HEK293 (cell line): ENCODE results near the gene DAP.

Source experiments
- CTCF ChIA-PET: fragments of 350-600 bp; formaldehyde crosslinking; extraction: SDS; loops from one replicate; lab custom pipeline; 2021; ENCODE audit warnings: antibody characterized with exemption; lab: Yijun Ruan, JAX
- POLR2A ChIA-PET: fragments of 300-600 bp; formaldehyde crosslinking; extraction: SDS; loops from one replicate; lab custom pipeline; 2020; ENCODE audit warnings: antibody characterized with exemption, inconsistent platforms; lab: Yijun Ruan, JAX
- H3K27ac ChIP-seq: fragments of 200-500 bp; sonication (Bioruptor generic); 2 replicates; pipeline ENCODE4 v1.5.1; 2014; ENCODE audit warnings: low read depth, low read length, control low read depth, inconsistent platforms; ENCODE audit errors: extremely low read depth
- H3K36me3 ChIP-seq, 2 experiments: fragments of 200-500 bp in 1 of 2; sonication (Bioruptor generic) in 1 of 2; 1 replicate in 1 of 2; 2 replicates in 1 of 2; pipeline ENCODE4 v1.5.1; 2014 to 2017; ENCODE audit warnings: inconsistent platforms in 2 of 2, low read length in 2 of 2; ENCODE audit not compliant: control insufficient read depth in 2 of 2, insufficient read depth in 1 of 2
- H3K4me1 ChIP-seq: fragments of 200-500 bp; sonication (Bioruptor generic); 2 replicates; pipeline ENCODE4 v1.5.1; 2014; ENCODE audit warnings: mild to moderate bottlenecking, low read length, inconsistent platforms; ENCODE audit not compliant: control insufficient read depth, insufficient read depth
- H3K4me3 ChIP-seq: 2 replicates; pipeline ENCODE4 v1.5.1; 2011; ENCODE audit warnings: low read depth, mild to moderate bottlenecking, control low read depth, low read length, moderate library complexity
- H3K9me3 ChIP-seq: fragments of 200-500 bp; sonication (Bioruptor generic); 2 replicates; pipeline ENCODE4 v1.5.1; 2014; ENCODE audit warnings: low read depth, low read length, inconsistent platforms; ENCODE audit not compliant: control insufficient read depth, insufficient read depth
- BCL11B ChIP-seq: fragments of 450-650 bp; formaldehyde crosslinking; IDR thresholded peaks from 2 replicates; pipeline ENCODE4 v1.5.1; 2016; ENCODE audit warnings: low read depth, missing biosample characterization, missing genetic modification characterization
- IKZF3 ChIP-seq: fragments of 450-650 bp; IDR thresholded peaks from 2 replicates; pipeline ENCODE4 v1.5.0; 2018; ENCODE audit warnings: missing biosample characterization, mild to moderate bottlenecking, missing genetic modification characterization, moderate library complexity
- KLF7 ChIP-seq: fragments of 450-650 bp; formaldehyde crosslinking; IDR thresholded peaks from 2 replicates; pipeline ENCODE4 v1.5.1; 2016; ENCODE audit warnings: missing biosample characterization, missing genetic modification characterization, borderline replicate concordance
- ZBTB8A ChIP-seq: fragments of 450-650 bp; formaldehyde crosslinking; IDR thresholded peaks from 2 replicates; pipeline ENCODE4 v1.5.1; 2016; ENCODE audit warnings: missing biosample characterization, missing genetic modification characterization
- ZEB2 ChIP-seq: fragments of 450-650 bp; formaldehyde crosslinking; IDR thresholded peaks from 2 replicates; pipeline ENCODE4 v1.5.1; 2016; ENCODE audit warnings: missing biosample characterization, missing genetic modification characterization
- ZNF10 ChIP-seq: fragments of 450-650 bp; formaldehyde crosslinking; IDR thresholded peaks from 2 replicates; pipeline ENCODE4 v1.5.1; 2017; ENCODE audit warnings: missing biosample characterization, missing genetic modification characterization
- ZNF24 ChIP-seq: fragments of 450-650 bp; formaldehyde crosslinking; IDR thresholded peaks from 2 replicates; pipeline ENCODE4 v1.5.1; 2016; ENCODE audit warnings: missing biosample characterization, missing genetic modification characterization
- ZNF302 ChIP-seq: fragments of 450-650 bp; formaldehyde crosslinking; IDR thresholded peaks from 2 replicates; pipeline ENCODE4 v1.5.1; 2016; ENCODE audit warnings: missing biosample characterization, missing genetic modification characterization, low read depth
- ZNF501 ChIP-seq: fragments of 450-650 bp; formaldehyde crosslinking; IDR thresholded peaks from 2 replicates; pipeline ENCODE4 v1.5.1; 2016; ENCODE audit warnings: missing biosample characterization, missing genetic modification characterization
- ZNF670 ChIP-seq: fragments of 450-650 bp; formaldehyde crosslinking; IDR thresholded peaks from 2 replicates; pipeline ENCODE4 v1.5.1; 2016; ENCODE audit warnings: missing biosample characterization, missing genetic modification characterization, low read depth
- ZSCAN30 ChIP-seq: fragments of 450-650 bp; IDR thresholded peaks from 2 replicates; pipeline ENCODE4 v1.5.1; 2018; ENCODE audit warnings: missing biosample characterization, mild to moderate bottlenecking, missing genetic modification characterization, moderate library complexity
- TF ChIP-seq, protein P1 (sequence below): fragments of 450-650 bp; formaldehyde crosslinking; IDR thresholded peaks from 2 replicates; pipeline ENCODE4 v1.5.1; 2016; ENCODE audit warnings: missing biosample characterization, missing genetic modification characterization
- TF ChIP-seq, protein P2 (sequence below): fragments of 450-650 bp; formaldehyde crosslinking; optimal IDR thresholded peaks from 2 replicates; pipeline ENCODE3; 2016; ENCODE audit warnings: missing biosample characterization, mild to moderate bottlenecking, missing genetic modification characterization
- TF ChIP-seq, protein P3 (sequence below): fragments of 450-650 bp; formaldehyde crosslinking; IDR thresholded peaks from 2 replicates; pipeline ENCODE4 v1.5.1; 2016; ENCODE audit warnings: missing biosample characterization, missing genetic modification characterization

DAP gene

DNA sequence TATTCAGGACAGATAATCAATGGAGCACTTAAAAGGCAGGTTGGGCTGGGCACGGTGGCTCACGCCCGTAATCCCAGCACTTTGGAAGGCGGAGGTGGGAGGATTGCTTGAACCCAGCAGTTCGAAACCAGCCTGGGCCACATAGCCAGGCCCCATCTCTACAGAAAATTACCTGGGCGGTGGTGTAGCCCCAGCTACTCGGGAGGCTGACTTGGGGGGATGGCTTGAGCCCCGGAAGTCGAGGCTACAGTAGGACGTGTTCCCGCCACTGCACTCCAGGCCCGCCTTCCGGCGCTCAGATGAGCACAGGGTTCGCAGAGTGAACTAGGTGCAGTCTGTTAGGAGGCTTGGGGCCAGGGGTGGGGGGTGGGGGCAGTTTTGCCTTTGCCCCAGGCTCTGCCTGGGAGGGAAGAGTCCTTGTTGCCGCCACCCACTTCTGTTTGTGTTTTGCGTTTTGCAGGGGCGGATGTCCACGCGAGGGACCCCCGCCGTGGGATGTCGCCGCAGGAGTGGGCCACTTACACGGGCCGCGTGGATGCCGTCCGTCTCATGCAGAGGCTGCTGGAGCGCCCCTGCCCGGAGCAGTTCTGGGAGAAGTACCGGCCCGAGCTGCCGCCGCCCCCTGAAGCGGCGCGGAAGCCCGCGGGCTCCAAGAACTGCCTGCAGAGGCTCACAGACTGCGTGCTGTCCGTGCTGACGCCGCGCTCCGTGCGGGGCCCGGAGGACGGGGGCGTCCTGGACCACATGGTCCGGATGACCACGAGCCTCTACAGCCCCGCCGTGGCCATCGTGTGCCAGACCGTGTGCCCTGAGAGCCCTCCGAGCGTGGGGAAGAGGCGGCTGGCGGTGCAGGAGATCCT lies 112.0 kb downstream of the DAP start (continued):
- TF ChIP-seq, protein P1, sequence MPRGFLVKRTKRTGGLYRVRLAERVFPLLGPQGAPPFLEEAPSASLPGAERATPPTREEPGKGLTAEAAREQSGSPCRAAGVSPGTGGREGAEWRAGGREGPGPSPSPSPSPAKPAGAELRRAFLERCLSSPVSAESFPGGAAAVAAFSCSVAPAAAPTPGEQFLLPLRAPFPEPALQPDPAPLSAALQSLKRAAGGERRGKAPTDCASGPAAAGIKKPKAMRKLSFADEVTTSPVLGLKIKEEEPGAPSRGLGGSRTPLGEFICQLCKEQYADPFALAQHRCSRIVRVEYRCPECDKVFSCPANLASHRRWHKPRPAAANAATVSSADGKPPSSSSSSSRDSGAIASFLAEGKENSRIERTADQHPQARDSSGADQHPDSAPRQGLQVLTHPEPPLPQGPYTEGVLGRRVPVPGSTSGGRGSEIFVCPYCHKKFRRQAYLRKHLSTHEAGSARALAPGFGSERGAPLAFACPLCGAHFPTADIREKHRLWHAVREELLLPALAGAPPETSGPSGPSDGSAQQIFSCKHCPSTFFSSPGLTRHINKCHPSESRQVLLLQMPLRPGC (tag by site-specific recombination) = no peak
- TF ChIP-seq KLF7 (tag by site-specific recombination) = no peak
- TF ChIP-seq ZBTB8A (tag by site-specific recombination) = no peak
- TF ChIP-seq, protein P2, sequence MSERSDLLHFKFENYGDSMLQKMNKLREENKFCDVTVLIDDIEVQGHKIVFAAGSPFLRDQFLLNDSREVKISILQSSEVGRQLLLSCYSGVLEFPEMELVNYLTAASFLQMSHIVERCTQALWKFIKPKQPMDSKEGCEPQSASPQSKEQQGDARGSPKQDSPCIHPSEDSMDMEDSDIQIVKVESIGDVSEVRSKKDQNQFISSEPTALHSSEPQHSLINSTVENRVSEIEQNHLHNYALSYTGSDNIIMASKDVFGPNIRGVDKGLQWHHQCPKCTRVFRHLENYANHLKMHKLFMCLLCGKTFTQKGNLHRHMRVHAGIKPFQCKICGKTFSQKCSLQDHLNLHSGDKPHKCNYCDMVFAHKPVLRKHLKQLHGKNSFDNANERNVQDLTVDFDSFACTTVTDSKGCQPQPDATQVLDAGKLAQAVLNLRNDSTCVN = no peak
- no peak for TF ChIP-seq ZNF670 (tag by site-specific recombination)
- TF ChIP-seq, all 188 proteins: peak for 0

DNA sequence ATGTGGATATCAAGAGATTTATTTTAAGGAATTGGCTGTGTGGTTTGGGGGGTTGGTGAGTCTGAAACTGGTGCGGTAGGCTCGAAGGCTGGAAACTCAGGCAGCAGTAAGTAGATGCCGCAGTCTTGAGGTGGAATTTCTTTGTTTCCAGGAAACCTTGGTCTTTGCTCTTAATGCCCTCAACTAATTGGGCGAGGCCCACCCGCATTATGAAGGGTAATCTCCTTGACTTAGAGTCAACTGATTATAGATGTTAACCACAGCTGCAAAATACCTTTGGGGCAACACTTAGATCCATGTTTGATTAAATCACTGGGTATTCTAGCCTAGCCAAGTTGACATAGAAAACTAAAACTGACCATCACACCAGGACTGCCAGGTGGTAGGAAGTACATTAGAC lies 113.4 kb downstream of the DAP start:
- H3K4me1 ChIP-seq = no peaks in the 10 kb centered on the region
- CTCF ChIA-PET = interaction anchor here (0.9 kb wide), 1 partner anchor 43 kb away, joined by 4 read pairs; no protein-coding TSS in a partner anchor
- POLR2A ChIA-PET = no interaction called here

DNA sequence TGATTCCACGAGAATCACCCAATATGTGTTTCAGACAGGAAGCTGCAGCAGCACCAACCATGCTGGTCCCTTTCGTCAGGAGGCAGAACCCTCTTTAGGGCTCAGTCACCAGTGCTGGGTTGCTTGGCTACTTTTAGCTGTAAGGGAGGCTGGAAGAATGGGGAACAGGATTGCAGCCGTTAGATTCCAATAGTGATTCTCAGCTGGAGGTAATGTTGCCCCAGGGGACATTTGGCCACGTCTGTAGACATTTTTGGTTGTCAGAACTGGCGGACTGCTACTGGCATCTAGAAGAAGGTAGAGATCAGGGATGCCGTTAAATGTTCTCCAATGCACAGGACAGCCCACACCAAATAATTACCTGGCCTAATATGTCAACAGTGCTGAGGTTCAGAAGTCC lies 115.4 kb downstream of the DAP start:
- H3K4me1 ChIP-seq = no peaks in the 10 kb centered on the region
- H3K36me3 ChIP-seq = peaks cover 0 to 4% of the 10 kb centered on the region in 2 experiments; a peak in 1 of 3 replicates
- no peak overlapping the region for H3K27ac ChIP-seq
- no peak for TF ChIP-seq IKZF3
- TF ChIP-seq, all 188 proteins: peak for 0
- ChIA-PET POLR2A (interaction anchor here (0.5 kb wide), 1 partner anchor 199 kb away, joined by 3 read pairs; no protein-coding TSS in a partner anchor), CTCF (interaction anchor here (0.6 to 1.3 kb wide), 2 partner anchors 17 to 193 kb away, joined by 3 to 9 read pairs; no protein-coding TSS in a partner anchor)
- H3K4me3 ChIP-seq = no peak overlapping the region
- H3K9me3 ChIP-seq = no peaks in the 10 kb centered on the region

More for the DNA sequence above, 113.4 kb downstream of the DAP start:
- TF ChIP-seq ZEB2 (no peak), ZNF10 (peak; percentile 92), ZBTB8A (tag by site-specific recombination) (no peak), ZNF302 (no peak)
- TF ChIP-seq, protein P3, sequence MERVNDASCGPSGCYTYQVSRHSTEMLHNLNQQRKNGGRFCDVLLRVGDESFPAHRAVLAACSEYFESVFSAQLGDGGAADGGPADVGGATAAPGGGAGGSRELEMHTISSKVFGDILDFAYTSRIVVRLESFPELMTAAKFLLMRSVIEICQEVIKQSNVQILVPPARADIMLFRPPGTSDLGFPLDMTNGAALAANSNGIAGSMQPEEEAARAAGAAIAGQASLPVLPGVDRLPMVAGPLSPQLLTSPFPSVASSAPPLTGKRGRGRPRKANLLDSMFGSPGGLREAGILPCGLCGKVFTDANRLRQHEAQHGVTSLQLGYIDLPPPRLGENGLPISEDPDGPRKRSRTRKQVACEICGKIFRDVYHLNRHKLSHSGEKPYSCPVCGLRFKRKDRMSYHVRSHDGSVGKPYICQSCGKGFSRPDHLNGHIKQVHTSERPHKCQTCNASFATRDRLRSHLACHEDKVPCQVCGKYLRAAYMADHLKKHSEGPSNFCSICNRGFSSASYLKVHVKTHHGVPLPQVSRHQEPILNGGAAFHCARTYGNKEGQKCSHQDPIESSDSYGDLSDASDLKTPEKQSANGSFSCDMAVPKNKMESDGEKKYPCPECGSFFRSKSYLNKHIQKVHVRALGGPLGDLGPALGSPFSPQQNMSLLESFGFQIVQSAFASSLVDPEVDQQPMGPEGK (tag by site-specific recombination) = no peak
- no peak overlapping the region for H3K4me3 ChIP-seq
- no peaks in the 10 kb centered on the region for H3K9me3 ChIP-seq
- peaks cover 0 to 13% of the 10 kb centered on the region in 2 experiments; a peak in 1 of 3 replicates for H3K36me3 ChIP-seq
- no peak overlapping the region for H3K27ac ChIP-seq

DNA sequence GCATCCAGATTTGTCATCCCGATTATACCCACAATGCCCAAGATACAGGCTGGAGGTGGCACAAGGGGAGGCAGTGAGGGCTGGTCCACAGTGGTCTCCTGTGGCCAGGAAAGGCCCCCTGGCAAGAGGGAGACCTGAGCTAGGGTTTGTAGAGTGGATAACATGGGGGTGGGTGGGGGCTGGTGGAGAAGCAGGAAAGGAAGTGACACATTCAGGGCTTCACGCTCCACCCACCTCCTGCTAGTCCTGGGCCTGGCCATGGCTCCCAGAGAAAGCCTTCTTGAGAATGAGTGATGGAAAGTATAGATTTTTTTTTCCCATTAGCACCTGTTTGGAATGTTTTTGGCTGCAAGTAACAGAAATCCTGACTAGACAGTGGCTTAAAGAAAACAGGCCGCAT lies 115.9 kb downstream of the DAP start:
- ChIA-PET CTCF (interaction anchor here (1.3 kb wide), 1 partner anchor 17 kb away, joined by 9 read pairs; no protein-coding TSS in a partner anchor), POLR2A (interaction anchor here (0.5 kb wide), 1 partner anchor 198 kb away, joined by 3 read pairs; no protein-coding TSS in a partner anchor)
- Histone ChIP-seq H3K27ac (no peak overlapping the region), H3K4me1 (no peaks in the 10 kb centered on the region), H3K9me3 (no peaks in the 10 kb centered on the region), H3K36me3 (no peaks in the 10 kb centered on the region)
- TF ChIP-seq BCL11B (tag by site-specific recombination) (no peak), ZNF24 (tag by site-specific recombination) (no peak), ZNF501 (tag by site-specific recombination) (no peak), ZSCAN30 (no peak)
- TF ChIP-seq, all 188 proteins: peak for 0
- no peak overlapping the region for H3K4me3 ChIP-seq
